Measurements from ENCODE around the gene FADS3. TPM values are rescaled to one million over a fixed set of nuclear protein-coding genes. Genes with fewer than 3 reads are reported as not detected.
A peak's percentile ranks its signal among the peaks of the same experiment; 100 is the strongest.

The FADS3 gene
- total RNA-seq, 1 experiment from 2014 or later = 39.5 TPM

- H3K4me1 ChIP-seq (ENCODE audit: low read length) = no peaks in the 10 kb centered on the region
- H4K20me1 ChIP-seq (ENCODE audit: insufficient read depth, low read depth, low read length) = no peaks in the 10 kb centered on the region
- H3K9me2 ChIP-seq (replicated peaks; ENCODE audit: insufficient read depth, low read length) = no peaks in the 10 kb centered on the region
- no peaks in the 10 kb centered on the region for H3K27me3 ChIP-seq (ENCODE audit: low read length)
- no peak for DNase-seq
- H3K36me3 ChIP-seq (ENCODE audit: insufficient read depth, low read length) = no peaks in the 10 kb centered on the region
- H3K9ac ChIP-seq (ENCODE audit: low read length) = no peak overlapping the region
- H3K9me3 ChIP-seq (ENCODE audit: low read length) = no peaks in the 10 kb centered on the region
- H3K4me2 ChIP-seq (ENCODE audit: low read depth, low read length, poor library complexity, severe bottlenecking) = no peak overlapping the region
- no peak overlapping the region for H3K4me3 ChIP-seq (ENCODE audit: low read length)
- H2AFZ ChIP-seq (ENCODE audit: low read length) = no peak overlapping the region
- H3K79me2 ChIP-seq (ENCODE audit: low read length) = no peaks in the 10 kb centered on the region
- H3K27ac ChIP-seq (ENCODE audit: low read length) = no peak overlapping the region
These were observed 13.8 kb upstream of the FADS3 start for GRCh38 chr11:61905067-61905696.

GRCh38 chr11:61904539-61905048 lies 13.2 kb upstream of the FADS3 start:
- H3K27me3 ChIP-seq (ENCODE audit: low read length) = no peaks in the 10 kb centered on the region
- no peaks in the 10 kb centered on the region for H4K20me1 ChIP-seq (ENCODE audit: insufficient read depth, low read depth, low read length)
- H3K9me2 ChIP-seq (replicated peaks; ENCODE audit: insufficient read depth, low read length) = no peaks in the 10 kb centered on the region
- no peak overlapping the region for H3K27ac ChIP-seq (ENCODE audit: low read length)
- no peaks in the 10 kb centered on the region for H3K36me3 ChIP-seq (ENCODE audit: insufficient read depth, low read length)
- H3K9ac ChIP-seq (ENCODE audit: low read length) = no peak overlapping the region
- H2AFZ ChIP-seq (ENCODE audit: low read length) = no peak overlapping the region
- no peak overlapping the region for H3K4me2 ChIP-seq (ENCODE audit: low read depth, low read length, poor library complexity, severe bottlenecking)
- H3K4me3 ChIP-seq (ENCODE audit: low read length) = no peak overlapping the region
- no peak for DNase-seq
- H3K79me2 ChIP-seq (ENCODE audit: low read length) = no peaks in the 10 kb centered on the region
- no peaks in the 10 kb centered on the region for H3K9me3 ChIP-seq (ENCODE audit: low read length)
- H3K4me1 ChIP-seq (ENCODE audit: low read length) = no peaks in the 10 kb centered on the region

- H3K4me3 ChIP-seq (ENCODE audit: low read length) = no peak overlapping the region
- H3K9me2 ChIP-seq (replicated peaks; ENCODE audit: insufficient read depth, low read length) = no peaks in the 10 kb centered on the region
- no peak overlapping the region for H3K9ac ChIP-seq (ENCODE audit: low read length)
- H4K20me1 ChIP-seq (ENCODE audit: insufficient read depth, low read depth, low read length) = no peaks in the 10 kb centered on the region
- no peak for DNase-seq
- no peaks in the 10 kb centered on the region for H3K9me3 ChIP-seq (ENCODE audit: low read length)
- H3K27me3 ChIP-seq (ENCODE audit: low read length) = no peaks in the 10 kb centered on the region
- no peaks in the 10 kb centered on the region for H3K36me3 ChIP-seq (ENCODE audit: insufficient read depth, low read length)
- no peak overlapping the region for H3K27ac ChIP-seq (ENCODE audit: low read length)
- no peak overlapping the region for H3K4me2 ChIP-seq (ENCODE audit: low read depth, low read length, poor library complexity, severe bottlenecking)
- H3K79me2 ChIP-seq (ENCODE audit: low read length) = no peaks in the 10 kb centered on the region
- no peak overlapping the region for H2AFZ ChIP-seq (ENCODE audit: low read length)
- peaks cover 2% of the 10 kb centered on the region; the same call in 1 of the 2 replicates for H3K4me1 ChIP-seq (ENCODE audit: low read length)
These were observed 12.5 kb upstream of the FADS3 start for GRCh38 chr11:61903845-61904244.

- Histone ChIP-seq H4K20me1 (ENCODE audit: insufficient read depth, low read depth, low read length) (no peaks in the 10 kb centered on the region), H3K79me2 (ENCODE audit: low read length) (no peaks in the 10 kb centered on the region), H3K4me3 (ENCODE audit: low read length) (no peak overlapping the region), H3K27me3 (ENCODE audit: low read length) (no peaks in the 10 kb centered on the region), H3K4me1 (ENCODE audit: low read length) (peaks cover 3% of the 10 kb centered on the region; the same call in 1 of the 2 replicates), H3K4me2 (ENCODE audit: low read depth, low read length, poor library complexity, severe bottlenecking) (no peak overlapping the region), H3K9ac (ENCODE audit: low read length) (no peak overlapping the region), H3K9me2 (replicated peaks; ENCODE audit: insufficient read depth, low read length) (no peaks in the 10 kb centered on the region), H3K27ac (ENCODE audit: low read length) (no peak overlapping the region), H3K9me3 (ENCODE audit: low read length) (no peaks in the 10 kb centered on the region), H2AFZ (ENCODE audit: low read length) (no peak overlapping the region), H3K36me3 (ENCODE audit: insufficient read depth, low read length) (no peaks in the 10 kb centered on the region)
- no peak for DNase-seq
These were observed 11.0 kb upstream of the FADS3 start for GRCh38 chr11:61902313-61902712.

- Histone ChIP-seq H3K36me3 (ENCODE audit: insufficient read depth, low read length) (no peaks in the 10 kb centered on the region), H3K27me3 (ENCODE audit: low read length) (no peaks in the 10 kb centered on the region), H3K79me2 (ENCODE audit: low read length) (no peaks in the 10 kb centered on the region), H3K4me3 (ENCODE audit: low read length) (no peak overlapping the region), H3K9me2 (replicated peaks; ENCODE audit: insufficient read depth, low read length) (no peaks in the 10 kb centered on the region), H3K4me1 (ENCODE audit: low read length) (peaks cover 3% of the 10 kb centered on the region; the same call in 1 of the 2 replicates), H4K20me1 (ENCODE audit: insufficient read depth, low read depth, low read length) (no peaks in the 10 kb centered on the region), H3K9me3 (ENCODE audit: low read length) (no peaks in the 10 kb centered on the region), H3K4me2 (ENCODE audit: low read depth, low read length, poor library complexity, severe bottlenecking) (no peak overlapping the region), H2AFZ (ENCODE audit: low read length) (no peak overlapping the region), H3K9ac (ENCODE audit: low read length) (no peak overlapping the region), H3K27ac (ENCODE audit: low read length) (no peak overlapping the region)
- no peak for DNase-seq
These were observed 10.1 kb upstream of the FADS3 start for GRCh38 chr11:61901397-61901796.

GRCh38 chr11:61900251-61900650 lies 8.9 kb upstream of the FADS3 start:
- Histone ChIP-seq H3K4me3 (ENCODE audit: low read length) (no peak overlapping the region), H4K20me1 (ENCODE audit: insufficient read depth, low read depth, low read length) (no peaks in the 10 kb centered on the region), H3K27ac (ENCODE audit: low read length) (no peak overlapping the region), H3K79me2 (ENCODE audit: low read length) (no peaks in the 10 kb centered on the region), H3K27me3 (ENCODE audit: low read length) (no peaks in the 10 kb centered on the region), H3K4me1 (ENCODE audit: low read length) (peaks cover 3% of the 10 kb centered on the region; the same call in 1 of the 2 replicates), H3K4me2 (ENCODE audit: low read depth, low read length, poor library complexity, severe bottlenecking) (no peak overlapping the region), H2AFZ (ENCODE audit: low read length) (no peak overlapping the region), H3K9ac (ENCODE audit: low read length) (no peak overlapping the region), H3K36me3 (ENCODE audit: insufficient read depth, low read length) (no peaks in the 10 kb centered on the region), H3K9me3 (ENCODE audit: low read length) (no peaks in the 10 kb centered on the region), H3K9me2 (replicated peaks; ENCODE audit: insufficient read depth, low read length) (no peaks in the 10 kb centered on the region)
- no peak for DNase-seq

- peaks cover 3% of the 10 kb centered on the region; the same call in 1 of the 2 replicates for H3K4me1 ChIP-seq (ENCODE audit: low read length)
- H3K4me2 ChIP-seq (ENCODE audit: low read depth, low read length, poor library complexity, severe bottlenecking) = no peak overlapping the region
- peak; percentile 97 for DNase-seq
- no peaks in the 10 kb centered on the region for H3K9me3 ChIP-seq (ENCODE audit: low read length)
- H3K36me3 ChIP-seq (ENCODE audit: insufficient read depth, low read length) = no peaks in the 10 kb centered on the region
- no peak overlapping the region for H3K4me3 ChIP-seq (ENCODE audit: low read length)
- no peak overlapping the region for H3K27ac ChIP-seq (ENCODE audit: low read length)
- H4K20me1 ChIP-seq (ENCODE audit: insufficient read depth, low read depth, low read length) = no peaks in the 10 kb centered on the region
- H3K79me2 ChIP-seq (ENCODE audit: low read length) = no peaks in the 10 kb centered on the region
- H3K9ac ChIP-seq (ENCODE audit: low read length) = no peak overlapping the region
- no peak overlapping the region for H2AFZ ChIP-seq (ENCODE audit: low read length)
- no peaks in the 10 kb centered on the region for H3K9me2 ChIP-seq (replicated peaks; ENCODE audit: insufficient read depth, low read length)
- no peaks in the 10 kb centered on the region for H3K27me3 ChIP-seq (ENCODE audit: low read length)
These were observed 7.9 kb upstream of the FADS3 start for GRCh38 chr11:61899146-61899841.

- H3K9me2 ChIP-seq (replicated peaks; ENCODE audit: insufficient read depth, low read length) = no peaks in the 10 kb centered on the region
- H3K4me1 ChIP-seq (ENCODE audit: low read length) = peaks cover 3% of the 10 kb centered on the region; the same call in 1 of the 2 replicates
- no peaks in the 10 kb centered on the region for H3K27me3 ChIP-seq (ENCODE audit: low read length)
- DNase-seq = no peak
- no peak overlapping the region for H3K4me3 ChIP-seq (ENCODE audit: low read length)
- H3K9me3 ChIP-seq (ENCODE audit: low read length) = no peaks in the 10 kb centered on the region
- H3K9ac ChIP-seq (ENCODE audit: low read length) = no peak overlapping the region
- no peak overlapping the region for H3K27ac ChIP-seq (ENCODE audit: low read length)
- H3K79me2 ChIP-seq (ENCODE audit: low read length) = no peaks in the 10 kb centered on the region
- no peak overlapping the region for H2AFZ ChIP-seq (ENCODE audit: low read length)
- H4K20me1 ChIP-seq (ENCODE audit: insufficient read depth, low read depth, low read length) = no peaks in the 10 kb centered on the region
- H3K4me2 ChIP-seq (ENCODE audit: low read depth, low read length, poor library complexity, severe bottlenecking) = no peak overlapping the region
- no peaks in the 10 kb centered on the region for H3K36me3 ChIP-seq (ENCODE audit: insufficient read depth, low read length)
These were observed 6.9 kb upstream of the FADS3 start for GRCh38 chr11:61898247-61898582.

Measured in Karpas-422 (cell line).